H1 (cell line): ENCODE data around the gene CRHR1. TPM values are rescaled to one million over a fixed set of nuclear protein-coding genes. Genes with fewer than 3 reads are reported as not detected.

Experiments
- BACH1 ChIP-seq: IDR thresholded peaks from 2 replicates; pipeline ENCODE4 v1.6.1; 2012; ENCODE audit warnings: low read length, improper control_type of control experiment
- BCL11A ChIP-seq, 2 experiments: IDR thresholded peaks; one replicate each; pipeline ENCODE4 v1.6.1; 2011; ENCODE audit warnings: low read depth in 2 of 2, low read length in 2 of 2, mild to moderate bottlenecking in 2 of 2
- BRCA1 ChIP-seq: IDR thresholded peaks from 2 replicates; pipeline ENCODE4 v1.6.1; 2012; ENCODE audit warnings: low read depth, low read length, improper control_type of control experiment
- CREB1 ChIP-seq: IDR thresholded peaks from 2 replicates; pipeline ENCODE4 v1.6.1; 2012; ENCODE audit warnings: inconsistent platforms
- EGR1 ChIP-seq: IDR thresholded peaks from 2 replicates; pipeline ENCODE4 v1.6.1; 2011; ENCODE audit warnings: low read depth, low read length, borderline replicate concordance
- HDAC2 ChIP-seq, 2 experiments: fragments of 300-600 bp in 1 of 2; sonication (generic) in 1 of 2; IDR thresholded peaks; 2 replicates each; pipeline ENCODE4 v1.6.1; 2011 to 2012; ENCODE audit warnings: low read depth in 2 of 2, low read length in 2 of 2, mild to moderate bottlenecking in 2 of 2, moderate library complexity in 2 of 2, borderline replicate concordance in 1 of 2, inconsistent platforms in 1 of 2
- MAFK ChIP-seq: IDR thresholded peaks from 2 replicates; pipeline ENCODE4 v1.6.1; 2012; ENCODE audit warnings: low read depth, mild to moderate bottlenecking, improper control_type of control experiment, low read length
- POLR2AphosphoS5 ChIP-seq: IDR thresholded peaks from 2 replicates; pipeline ENCODE4 v1.6.1; 2011; ENCODE audit warnings: low read depth, low read length
- SAP30 ChIP-seq: fragments of 300-600 bp; sonication (generic); IDR thresholded peaks from 2 replicates; pipeline ENCODE4 v1.7.1; 2012; ENCODE audit warnings: low read length, moderate library complexity, mild to moderate bottlenecking, inconsistent platforms; ENCODE audit not compliant: insufficient read depth, insufficient replicate concordance
- SIRT6 ChIP-seq: IDR thresholded peaks from one replicate; pipeline ENCODE4 v1.7.1; 2012; ENCODE audit warnings: low read length, inconsistent platforms
- SP2 ChIP-seq: IDR thresholded peaks from 2 replicates; pipeline ENCODE4 v1.6.1; 2012; ENCODE audit warnings: mild to moderate bottlenecking, low read length, inconsistent platforms
- polyA plus RNA-seq, 7 experiments: library from polyadenylated mRNA; depleted of rRNA in 3 of 7; stranded (reverse) in 5 of 7; unstranded in 2 of 7; fragments of >200 nt in 5 of 7; fragments of 200-250 nt in 2 of 7; gene quantifications; 1 replicate in 5 of 7; 2 replicates in 1 of 7; 4 replicates in 1 of 7; pipeline versions ENCODE4 v1.2.1 to v1.2.3, GENCODE V29; 2011 to 2013; ENCODE audit warnings: missing spikeins in 2 of 7, mixed read lengths in 2 of 7
- total RNA-seq: library from RNA; stranded (reverse); fragmentation: NEBNext Ultra II Directional; extraction: Animal tissue kit (Norgen Biotek cat#: 25700); gene quantifications from 2 replicates; pipeline ENCODE4 v1.2.1, GENCODE V29; 2021
- TF ChIP-seq, protein P1 (sequence below), 3 experiments: IDR thresholded peaks; 1 replicate in 2 of 3; 2 replicates in 1 of 3; pipeline versions ENCODE4 v1.5.1 to v1.6.1; 2011; ENCODE audit warnings: low read length in 3 of 3, mild to moderate bottlenecking in 3 of 3, inconsistent platforms in 2 of 3, low read depth in 1 of 3, moderate library complexity in 1 of 3; ENCODE audit not compliant: insufficient read depth in 1 of 3; ENCODE audit errors: control extremely low read depth in 1 of 3

Gene CRHR1
- total and polyA plus RNA-seq, 2 of the 8 experiments (the other 6 are each of a cell fraction or from before 2014, with no cell fraction given) = 0.56 to 1.7 TPM

- TF ChIP-seq, protein P1, sequence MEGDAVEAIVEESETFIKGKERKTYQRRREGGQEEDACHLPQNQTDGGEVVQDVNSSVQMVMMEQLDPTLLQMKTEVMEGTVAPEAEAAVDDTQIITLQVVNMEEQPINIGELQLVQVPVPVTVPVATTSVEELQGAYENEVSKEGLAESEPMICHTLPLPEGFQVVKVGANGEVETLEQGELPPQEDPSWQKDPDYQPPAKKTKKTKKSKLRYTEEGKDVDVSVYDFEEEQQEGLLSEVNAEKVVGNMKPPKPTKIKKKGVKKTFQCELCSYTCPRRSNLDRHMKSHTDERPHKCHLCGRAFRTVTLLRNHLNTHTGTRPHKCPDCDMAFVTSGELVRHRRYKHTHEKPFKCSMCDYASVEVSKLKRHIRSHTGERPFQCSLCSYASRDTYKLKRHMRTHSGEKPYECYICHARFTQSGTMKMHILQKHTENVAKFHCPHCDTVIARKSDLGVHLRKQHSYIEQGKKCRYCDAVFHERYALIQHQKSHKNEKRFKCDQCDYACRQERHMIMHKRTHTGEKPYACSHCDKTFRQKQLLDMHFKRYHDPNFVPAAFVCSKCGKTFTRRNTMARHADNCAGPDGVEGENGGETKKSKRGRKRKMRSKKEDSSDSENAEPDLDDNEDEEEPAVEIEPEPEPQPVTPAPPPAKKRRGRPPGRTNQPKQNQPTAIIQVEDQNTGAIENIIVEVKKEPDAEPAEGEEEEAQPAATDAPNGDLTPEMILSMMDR (IDR thresholded peaks at IDR 0.05; ENCODE audit: control extremely low read depth in 1 of 3, insufficient read depth in 1 of 3, low read depth in 1 of 3, low read length in 3 of 3) = peak; percentile 81 to 90 (median 87)
- TF ChIP-seq CREB1 (no peak), BRCA1 (no peak; the same call in 1 of the 2 replicates), SIRT6 (no peak), POLR2AphosphoS5 (no peak), HDAC2 (IDR thresholded peaks at IDR 0.05; ENCODE audit: borderline replicate concordance in 1 of 2, low read depth in 2 of 2, low read length in 2 of 2) (no peak), BCL11A (IDR thresholded peaks at IDR 0.05; ENCODE audit: low read depth in 2 of 2, low read length in 2 of 2) (no peak), SP2 (no peak), BACH1 (peak; percentile 26; the same call in 1 of the 2 replicates), EGR1 (no peak), MAFK (no peak), SAP30 (no peak)
Measured at GRCh38 chr17:45782889-45783592, 1.1 kb upstream of the CRHR1 start (continued).
